ENCODE data around the gene NPEPL1. TPM values are rescaled to one million over a fixed set of nuclear protein-coding genes. Genes with fewer than 3 reads are reported as not detected.
"Not testable (repeated sequence)": the region's sequence is repeated elsewhere in the genome, so short reads cannot be mapped to it uniquely, and the experiment has no call there.

NPEPL1 gene
- total and polyA plus RNA-seq, 10 of the 15 experiments (the other 5 are each of a cell fraction or from before 2014, with no cell fraction given), result 0.08 to 21.3 (median 10.2) TPM

GRCh38 chr20:58750706-58751105 is 58.1 kb downstream of the NPEPL1 start:
- DNase-seq (ENCODE audit: low read depth, low spot score); CTCF ChIA-PET; H3K27me3 ChIP-seq (replicated peaks in 1 of 2; ENCODE audit: control insufficient read depth in 2 of 2, insufficient read depth in 2 of 2, low read length in 1 of 2); H4K20me1 ChIP-seq (ENCODE audit: control insufficient read depth, insufficient read depth); H3K9ac ChIP-seq (ENCODE audit: control insufficient read depth, insufficient read depth, low read length); FAIRE-seq; H3K9me3 ChIP-seq (replicated peaks; ENCODE audit: control insufficient read depth, insufficient read depth, low read length); intact Hi-C loops (cut with micrococcal nuclease; ENCODE audit: unreplicated experiment); H3K36me3 ChIP-seq (ENCODE audit: control insufficient read depth in 2 of 2, insufficient read depth in 2 of 2, low read length in 1 of 2); RAD21 ChIA-PET (ENCODE audit: unreplicated experiment); ATAC-seq; H3K79me2 ChIP-seq (ENCODE audit: control insufficient read depth, insufficient read depth, low read length); in situ Hi-C loops (cut with MboI); POLR2A ChIA-PET; H3K27ac ChIP-seq (ENCODE audit: control insufficient read depth, insufficient read depth); BruUV-seq (replicated peaks); SMC1A ChIA-PET (ENCODE audit: uncharacterized antibody, unreplicated experiment); H2AFZ ChIP-seq (ENCODE audit: control insufficient read depth, low read depth, low read length); H3K4me2 ChIP-seq (ENCODE audit: control insufficient read depth, insufficient read depth); H3K4me1 ChIP-seq (ENCODE audit: control insufficient read depth, insufficient read depth, low read length); H3K4me3 ChIP-seq: not testable (repeated sequence)
- WGBS (ENCODE audit: insufficient coverage, insufficient replicate concordance, low lambda C conversion rate, missing lambda C conversion rate), result 0% methylated on average over 2 of the region's 2 CpGs

GRCh38 chr20:58751979-58752378 is 59.4 kb downstream of the NPEPL1 start:
- no peak for FAIRE-seq
- ATAC-seq, result no peak
- no peak overlapping the region for H3K9ac ChIP-seq (ENCODE audit: control insufficient read depth, insufficient read depth, low read length)
- no peaks in the 10 kb centered on the region for H3K4me1 ChIP-seq (ENCODE audit: control insufficient read depth, insufficient read depth, low read length)
- in situ Hi-C loops (cut with MboI) (no loop called here), intact Hi-C loops (cut with micrococcal nuclease; ENCODE audit: unreplicated experiment) (no loop called here)
- no peaks in the 10 kb centered on the region for H3K79me2 ChIP-seq (ENCODE audit: control insufficient read depth, insufficient read depth, low read length)
- WGBS (ENCODE audit: insufficient coverage, insufficient replicate concordance, low lambda C conversion rate, missing lambda C conversion rate), result 66% methylated on average over 7 of the region's 10 CpGs
- no peak overlapping the region for H3K27ac ChIP-seq (ENCODE audit: control insufficient read depth, insufficient read depth)
- no TSS peak for BruUV-seq (replicated peaks)
- H3K4me2 ChIP-seq (ENCODE audit: control insufficient read depth, insufficient read depth), result no peak overlapping the region
- peaks cover 2 to 4% of the 10 kb centered on the region in 2 experiments; a peak in 3 of 4 replicates for H3K27me3 ChIP-seq (replicated peaks in 1 of 2; ENCODE audit: control insufficient read depth in 2 of 2, insufficient read depth in 2 of 2, low read length in 1 of 2)
- POLR2A ChIA-PET, result no interaction called here
- no peaks in the 10 kb centered on the region for H4K20me1 ChIP-seq (ENCODE audit: control insufficient read depth, insufficient read depth)
- no peaks in the 10 kb centered on the region for H3K9me3 ChIP-seq (replicated peaks; ENCODE audit: control insufficient read depth, insufficient read depth, low read length)
- RAD21 ChIA-PET (ENCODE audit: unreplicated experiment), result no interaction called here
- no peak overlapping the region for H3K4me3 ChIP-seq
- CTCF ChIA-PET, result no interaction called here
- no peaks in the 10 kb centered on the region for H3K36me3 ChIP-seq (ENCODE audit: control insufficient read depth in 2 of 2, insufficient read depth in 2 of 2, low read length in 1 of 2)
- H2AFZ ChIP-seq (ENCODE audit: control insufficient read depth, low read depth, low read length), result no peak overlapping the region
- SMC1A ChIA-PET (ENCODE audit: uncharacterized antibody, unreplicated experiment), result no interaction called here
- no peak for DNase-seq (ENCODE audit: low read depth, low spot score)
- TF ChIP-seq SMAD5 (IDR thresholded peaks at IDR 0.05; ENCODE audit: low read depth) (no peak), ESRRA (IDR thresholded peaks at IDR 0.05; ENCODE audit: low read length) (no peak), CHD1 (IDR thresholded peaks at IDR 0.05; ENCODE audit: low read depth, low read length) (no peak), BMI1 (IDR thresholded peaks at IDR 0.05; ENCODE audit: borderline replicate concordance) (no peak), NFIC (IDR thresholded peaks at IDR 0.05; ENCODE audit: low read depth, low read length) (no peak), SREBF2 (IDR thresholded peaks at IDR 0.05; ENCODE audit: low read length) (no peak), RAD51 (IDR thresholded peaks at IDR 0.05) (no peak), DPF2 (IDR thresholded peaks at IDR 0.05) (no peak), ZNF384 (IDR thresholded peaks at IDR 0.05; ENCODE audit: borderline replicate concordance, low read depth, low read length) (no peak), KAT2A (conservative IDR thresholded peaks at IDR 0.05; ENCODE audit: control insufficient read depth, low read depth, low read length) (no peak), SMARCA5 (IDR thresholded peaks at IDR 0.05) (no peak), IRF4 (IDR thresholded peaks at IDR 0.05; ENCODE audit: low read depth, low read length) (no peak), RUNX3 (IDR thresholded peaks at IDR 0.05; ENCODE audit: low read length) (no peak), BCLAF1 (IDR thresholded peaks at IDR 0.05) (no peak), MAX (IDR thresholded peaks at IDR 0.05; ENCODE audit: low read depth, low read length) (no peak), ELK1 (IDR thresholded peaks at IDR 0.05; ENCODE audit: low read depth, low read length) (no peak)

Data from GM12878 (cell line).